GM21367 (cell line): ENCODE measurements around the gene TRPM5.

Experiments
- ATAC-seq: cut with Tn5 transposase; IDR thresholded peaks from one replicate; pipeline ENCODE4 v1.9.1; 2021; ENCODE audit not compliant: unreplicated experiment

Gene TRPM5

DNA sequence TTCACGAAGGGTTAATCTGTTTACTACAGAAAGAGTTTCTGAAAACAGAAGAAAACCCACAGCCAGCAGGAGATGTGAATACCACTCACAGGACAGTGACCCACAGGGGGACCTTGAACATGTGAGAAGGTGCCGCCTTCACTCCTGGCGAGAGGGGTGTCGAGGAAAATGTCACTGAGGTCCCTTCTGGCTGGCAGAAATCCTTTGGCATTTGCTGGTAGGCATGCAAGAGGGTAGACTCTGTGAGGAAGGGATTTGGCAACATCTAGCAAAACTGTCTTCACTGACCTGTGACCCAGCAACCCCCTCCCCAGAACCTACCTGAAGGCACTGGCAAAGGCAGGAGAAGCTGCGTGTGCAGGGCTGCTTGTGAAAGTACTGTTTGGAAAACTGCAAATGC is 9.1 kb upstream of the TRPM5 start:
- no peak for ATAC-seq

DNA sequence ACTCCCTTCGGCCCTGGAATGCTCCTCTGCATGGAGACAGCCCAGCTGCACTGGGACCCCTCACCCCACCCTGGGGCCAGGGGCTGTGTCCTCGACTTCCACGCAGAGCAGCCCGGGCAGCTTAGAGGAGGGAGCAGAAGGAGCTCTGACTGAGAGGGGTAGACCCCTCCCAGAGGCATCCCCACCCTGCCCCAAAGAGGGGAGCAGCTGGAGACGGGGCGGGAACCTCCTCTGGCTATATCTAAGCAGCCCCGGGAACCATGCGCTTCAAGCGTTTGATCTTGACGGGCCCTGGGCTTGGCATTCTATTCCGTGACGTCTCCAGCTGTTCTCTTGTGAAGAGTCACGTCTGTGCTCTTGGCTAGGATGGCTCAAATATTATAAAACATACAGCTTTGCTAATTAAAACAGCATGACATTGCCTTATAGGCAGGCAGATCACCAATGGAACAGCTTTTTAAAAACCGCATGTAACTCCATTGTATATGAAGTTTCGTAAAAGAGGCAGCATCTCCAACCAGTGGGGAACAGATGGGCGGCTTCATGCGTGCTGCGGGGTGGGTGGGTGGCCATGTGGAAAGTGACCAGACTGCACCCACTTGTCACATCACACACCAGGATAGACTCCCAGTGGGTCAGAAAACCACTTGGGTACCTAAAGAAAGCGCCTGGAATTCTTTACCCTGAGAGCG is 8.2 kb upstream of the TRPM5 start:
- ATAC-seq, result no peak

DNA sequence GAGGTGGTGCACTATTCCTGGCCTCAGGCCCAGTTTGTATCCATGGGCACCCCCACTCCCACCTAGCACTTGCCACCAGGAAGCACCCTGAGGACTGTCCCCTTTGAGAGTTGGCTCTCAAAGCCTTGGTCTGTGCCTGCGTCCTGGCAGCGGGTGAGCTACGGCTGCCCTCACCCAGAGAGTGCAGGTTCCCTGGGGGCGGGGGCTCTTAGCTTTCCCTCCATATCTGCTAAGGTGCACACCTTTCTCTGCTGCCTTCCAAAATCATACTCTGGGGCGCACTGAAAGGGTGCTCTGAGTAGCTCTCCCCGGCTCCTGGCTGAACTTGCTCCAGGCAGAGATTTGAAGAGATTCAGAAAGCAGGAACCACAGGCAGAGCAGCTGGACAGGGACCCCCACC is 7.6 kb upstream of the TRPM5 start:
- ATAC-seq, result no peak

DNA sequence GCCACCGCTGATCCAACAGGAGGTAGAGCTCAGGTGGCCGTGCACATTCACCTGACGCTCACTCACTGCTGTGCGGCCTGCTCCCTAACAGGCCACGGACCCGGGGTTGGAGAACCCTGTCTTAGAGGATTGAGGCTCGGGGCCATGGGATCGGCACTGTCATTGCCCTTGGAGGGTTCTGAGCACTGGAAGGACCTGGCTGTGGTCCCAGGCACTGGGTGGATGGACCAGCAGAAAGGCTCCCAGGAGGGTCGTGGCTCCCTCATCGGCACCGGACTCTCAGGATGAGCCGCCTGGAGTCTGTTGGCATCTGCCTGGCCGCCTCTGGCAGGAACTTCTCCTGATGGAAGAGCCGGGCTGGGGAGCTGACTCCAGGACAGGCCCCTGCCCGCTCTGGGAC is 7.0 kb upstream of the TRPM5 start:
- ATAC-seq, result no peak

DNA sequence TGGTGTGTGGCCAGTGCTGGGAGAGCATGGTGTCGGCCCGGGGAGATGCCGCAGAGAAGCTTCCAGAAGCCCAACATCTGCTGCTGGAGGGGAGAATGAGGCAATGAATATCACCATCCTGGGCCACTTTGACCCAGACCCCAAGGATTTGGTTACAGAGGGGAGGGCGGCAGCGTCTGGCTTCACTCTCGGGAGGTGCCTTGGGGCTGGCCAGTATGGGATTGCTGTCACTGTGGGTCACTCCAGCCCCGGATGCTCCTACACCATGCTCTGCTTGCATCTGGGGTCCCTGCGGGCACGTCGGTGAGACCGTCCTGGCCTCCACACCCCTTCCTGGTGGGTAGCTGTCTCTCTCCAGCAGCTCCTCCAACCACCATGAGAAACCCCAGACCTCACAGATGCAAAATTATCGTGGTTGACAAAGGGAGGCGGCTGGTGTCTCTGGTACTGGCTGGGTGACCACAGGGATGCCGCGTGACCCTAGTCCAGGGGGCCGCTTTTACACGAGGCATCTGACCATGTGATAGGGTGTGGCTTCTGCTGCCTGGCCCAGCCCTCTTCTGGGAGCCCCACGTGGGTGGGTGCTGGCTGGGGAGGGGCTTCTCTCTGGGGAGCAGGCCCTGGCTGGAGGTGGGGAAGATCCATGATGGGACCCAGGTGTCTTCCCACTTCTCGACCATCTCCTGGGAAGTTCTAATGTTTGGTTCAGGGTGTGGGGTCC is 6.2 kb upstream of the TRPM5 start:
- no peak for ATAC-seq

DNA sequence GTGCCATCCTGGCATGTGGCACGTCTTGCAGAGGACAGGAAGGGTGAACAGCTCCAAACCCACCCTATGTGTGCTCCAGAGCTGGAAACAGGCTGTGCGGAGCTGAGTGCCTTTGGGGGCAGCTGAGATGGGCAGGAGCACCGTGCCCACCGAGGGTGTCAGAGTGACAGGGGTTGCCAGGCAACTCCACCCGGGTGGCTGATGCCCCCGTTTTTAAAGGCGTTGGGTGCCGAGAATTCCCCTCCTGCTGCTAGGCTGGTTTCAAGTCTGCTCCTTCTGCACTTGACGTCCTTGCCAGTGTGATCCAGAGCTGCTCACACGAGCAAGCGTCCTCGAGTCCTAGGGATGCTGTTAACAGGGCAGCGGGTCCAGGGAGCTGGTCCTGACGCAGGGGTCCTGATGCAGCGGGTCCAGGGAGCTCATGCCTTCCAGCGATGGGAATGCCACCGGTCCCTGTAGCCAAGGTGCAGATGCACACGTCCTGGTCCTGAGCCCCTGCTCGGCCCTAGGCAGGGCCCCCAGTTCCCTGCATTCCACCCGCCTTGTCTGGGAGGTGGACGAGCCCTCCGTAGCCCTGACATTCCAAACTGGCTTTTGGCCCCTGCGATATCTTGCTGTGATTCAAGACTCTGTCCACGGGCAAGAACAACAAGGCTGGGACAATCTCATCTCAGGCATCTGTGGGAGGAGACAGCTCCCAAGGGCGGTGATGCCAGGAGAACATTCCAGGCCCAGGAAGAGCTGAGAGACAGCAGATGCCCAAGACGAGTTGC is 5.4 kb upstream of the TRPM5 start:
- no peak for ATAC-seq

DNA sequence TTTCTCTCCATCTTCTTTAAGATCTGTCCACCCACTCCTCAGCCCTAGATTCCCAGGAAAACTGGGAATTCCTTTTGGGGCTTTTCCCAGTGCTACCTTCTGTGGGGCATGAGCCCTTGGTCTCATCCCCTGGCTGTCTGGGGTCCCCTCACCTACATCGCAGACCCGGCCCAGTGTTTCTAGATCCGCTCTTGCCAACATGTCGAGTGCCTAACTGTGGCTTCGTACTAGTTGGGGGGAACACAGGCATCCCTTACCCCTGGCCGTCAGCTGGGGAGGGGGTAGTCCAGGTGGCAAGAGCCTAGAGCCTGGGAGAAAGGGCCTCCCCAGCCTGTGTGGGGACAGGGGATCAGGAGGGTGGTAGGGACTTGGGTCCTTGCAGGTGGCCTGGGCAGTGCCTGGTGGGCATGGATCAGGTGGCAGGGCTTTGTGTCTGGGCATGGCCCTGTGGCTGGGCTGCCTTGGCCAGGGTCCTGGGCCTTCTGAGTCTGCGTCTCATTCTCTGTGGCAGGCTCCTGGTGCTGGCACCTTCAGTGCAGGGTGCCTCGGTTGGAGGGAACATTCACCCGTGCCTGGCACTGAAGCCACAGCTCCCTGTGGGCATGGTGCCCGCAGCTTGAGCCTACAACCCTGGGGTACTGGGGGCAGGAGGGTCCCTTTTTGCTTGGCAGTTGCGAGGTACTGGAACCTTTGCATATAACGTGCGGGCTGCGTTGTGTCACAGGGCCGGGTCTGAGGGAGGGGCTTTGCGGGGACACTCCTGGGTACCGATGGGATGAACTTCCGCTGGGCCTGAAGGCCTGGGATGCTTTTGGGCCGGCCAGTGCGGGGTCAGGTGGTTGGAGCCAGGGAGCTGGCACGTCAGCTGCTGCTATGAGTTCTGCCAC is 4.6 kb upstream of the TRPM5 start:
- no peak for ATAC-seq

DNA sequence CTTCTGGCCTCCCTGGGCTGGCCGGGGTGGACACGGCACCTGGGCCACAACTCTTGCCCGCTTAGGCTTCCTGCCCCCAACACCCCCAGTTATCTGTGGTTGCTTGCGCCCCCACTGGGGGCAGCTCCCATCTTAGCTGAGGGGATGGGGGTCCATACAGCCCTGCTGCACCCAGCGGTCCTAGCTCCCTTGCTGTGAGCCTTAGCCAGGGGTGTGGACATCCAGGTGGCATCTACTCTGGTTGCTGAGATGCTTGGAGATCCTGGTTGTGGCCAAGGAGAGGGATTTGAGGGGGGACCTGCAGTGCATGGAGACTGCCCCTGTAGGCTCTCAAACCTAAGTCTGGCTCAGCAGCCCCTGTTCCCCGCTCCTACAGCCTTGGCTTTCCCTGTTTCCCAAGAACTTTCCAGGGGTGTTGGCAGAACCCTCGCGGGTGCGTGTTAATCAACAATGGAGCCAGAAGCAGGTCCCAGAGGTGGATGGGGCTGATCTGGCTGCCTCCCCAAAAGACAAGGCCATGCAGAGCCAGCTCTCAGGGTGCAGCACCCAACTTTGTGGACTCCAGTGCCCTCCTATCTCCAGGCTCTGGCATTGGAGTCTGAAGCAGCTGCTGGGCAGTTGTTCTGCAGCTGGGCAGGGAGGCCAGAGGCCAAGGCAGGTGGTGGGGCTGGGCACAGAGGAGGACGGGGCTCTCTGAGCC is 3.8 kb upstream of the TRPM5 start:
- no peak for ATAC-seq

DNA sequence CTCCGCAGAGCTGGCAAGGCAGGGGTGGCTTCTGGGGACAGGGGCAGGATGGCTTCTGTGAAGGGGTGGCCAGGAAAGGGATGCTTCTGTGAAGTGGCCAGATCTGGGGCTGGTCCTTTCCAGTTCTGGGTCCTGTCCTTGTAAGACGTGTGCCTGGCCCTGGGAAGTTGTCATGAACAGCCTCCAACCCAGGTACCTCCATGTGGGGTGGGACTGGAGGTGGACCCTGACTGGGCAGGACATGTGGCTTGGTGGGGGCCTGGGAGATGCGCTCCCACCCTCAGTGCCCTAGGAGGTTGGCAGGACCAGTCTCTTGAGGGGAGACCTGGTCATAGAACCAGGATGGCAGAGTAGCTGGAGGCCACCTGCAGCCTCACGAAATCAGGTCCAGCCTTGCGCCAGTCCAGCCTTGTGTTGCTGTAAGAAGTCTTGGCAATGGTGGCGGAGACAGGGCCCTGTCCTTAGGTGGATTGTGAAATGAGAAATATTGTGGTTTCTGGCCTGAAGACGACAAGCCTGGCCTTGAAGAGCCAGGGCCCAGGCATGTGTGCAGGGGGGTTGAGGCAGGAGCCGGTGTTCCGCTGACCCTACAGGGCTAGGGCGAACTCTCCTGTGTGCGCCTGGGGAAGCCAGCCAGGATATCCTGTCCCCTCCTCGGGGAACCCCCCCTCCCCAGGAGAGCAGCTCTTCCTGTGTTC is 3.1 kb upstream of the TRPM5 start:
- ATAC-seq, result no peak

DNA sequence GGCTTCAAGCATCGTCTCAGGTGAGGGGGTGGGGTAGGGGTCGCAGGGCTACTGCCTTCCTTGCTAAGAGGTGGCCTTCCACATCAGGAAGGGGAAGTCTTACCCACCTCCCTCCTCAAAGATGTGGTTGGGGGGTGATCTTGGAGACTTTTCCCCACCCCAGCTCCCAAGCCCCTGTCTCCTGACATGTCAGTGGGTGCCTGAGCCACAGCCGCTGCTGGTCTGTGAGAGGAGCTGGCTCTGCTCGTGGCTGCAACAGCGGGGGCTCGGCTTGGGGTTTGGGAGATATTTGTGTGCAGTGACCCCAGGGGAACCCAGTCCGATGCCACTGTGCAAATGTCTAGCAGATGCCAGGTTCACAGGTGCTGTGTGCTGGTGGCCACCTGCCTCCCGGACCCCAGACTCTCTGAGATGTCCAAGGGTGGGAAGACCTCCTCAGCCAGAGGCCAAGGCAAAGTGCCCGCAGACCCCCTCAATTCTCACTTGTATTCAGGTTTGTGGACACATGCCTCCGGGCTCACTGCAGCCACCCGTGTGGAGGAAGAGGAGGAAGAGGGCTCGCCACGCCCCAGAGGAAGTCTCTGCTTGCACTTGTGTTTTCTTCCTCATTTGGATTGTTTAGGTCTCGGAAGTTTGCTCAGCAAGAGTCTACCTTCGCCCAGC is 2.4 kb upstream of the TRPM5 start:
- ATAC-seq, result no peak

DNA sequence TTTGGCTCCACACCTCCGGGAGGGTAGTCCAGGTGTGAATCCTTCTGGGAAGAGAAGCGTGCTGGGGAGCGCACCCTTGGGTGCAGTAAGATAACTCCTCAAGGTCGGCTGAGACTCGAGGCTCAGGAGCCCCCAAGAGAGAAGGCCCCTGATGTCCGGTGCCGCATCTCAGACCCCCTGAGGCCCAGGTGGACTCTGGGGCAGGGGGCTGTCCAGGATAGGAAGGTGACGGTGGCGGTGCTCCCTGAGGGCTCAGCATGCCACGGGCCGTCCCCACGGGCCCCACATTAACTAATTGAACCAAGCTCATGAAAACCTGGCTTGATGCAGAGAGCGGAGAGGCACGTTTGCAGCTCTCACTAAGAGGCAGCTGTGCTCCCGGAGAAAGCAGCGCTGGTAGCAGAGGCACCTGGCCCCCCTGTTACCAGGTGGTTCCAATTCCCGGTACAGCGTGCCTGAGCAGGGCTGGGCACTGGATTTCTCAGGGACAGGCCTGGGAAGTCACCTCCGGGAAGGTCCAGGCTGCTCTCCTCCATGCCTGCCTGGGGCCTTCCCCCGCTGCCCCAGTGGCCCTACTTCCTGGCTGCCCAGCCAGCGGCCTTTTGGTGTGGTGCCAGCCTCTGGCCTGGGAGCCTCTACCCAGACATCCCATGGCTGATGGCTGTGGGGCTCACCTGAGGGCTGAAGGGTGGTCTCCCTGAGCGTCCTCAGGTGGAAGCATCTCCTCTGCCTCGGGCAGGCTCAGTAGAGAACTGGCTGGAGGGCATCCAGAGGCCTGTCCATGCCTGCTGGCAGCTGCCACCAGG is 1.6 kb upstream of the TRPM5 start:
- no peak for ATAC-seq

DNA sequence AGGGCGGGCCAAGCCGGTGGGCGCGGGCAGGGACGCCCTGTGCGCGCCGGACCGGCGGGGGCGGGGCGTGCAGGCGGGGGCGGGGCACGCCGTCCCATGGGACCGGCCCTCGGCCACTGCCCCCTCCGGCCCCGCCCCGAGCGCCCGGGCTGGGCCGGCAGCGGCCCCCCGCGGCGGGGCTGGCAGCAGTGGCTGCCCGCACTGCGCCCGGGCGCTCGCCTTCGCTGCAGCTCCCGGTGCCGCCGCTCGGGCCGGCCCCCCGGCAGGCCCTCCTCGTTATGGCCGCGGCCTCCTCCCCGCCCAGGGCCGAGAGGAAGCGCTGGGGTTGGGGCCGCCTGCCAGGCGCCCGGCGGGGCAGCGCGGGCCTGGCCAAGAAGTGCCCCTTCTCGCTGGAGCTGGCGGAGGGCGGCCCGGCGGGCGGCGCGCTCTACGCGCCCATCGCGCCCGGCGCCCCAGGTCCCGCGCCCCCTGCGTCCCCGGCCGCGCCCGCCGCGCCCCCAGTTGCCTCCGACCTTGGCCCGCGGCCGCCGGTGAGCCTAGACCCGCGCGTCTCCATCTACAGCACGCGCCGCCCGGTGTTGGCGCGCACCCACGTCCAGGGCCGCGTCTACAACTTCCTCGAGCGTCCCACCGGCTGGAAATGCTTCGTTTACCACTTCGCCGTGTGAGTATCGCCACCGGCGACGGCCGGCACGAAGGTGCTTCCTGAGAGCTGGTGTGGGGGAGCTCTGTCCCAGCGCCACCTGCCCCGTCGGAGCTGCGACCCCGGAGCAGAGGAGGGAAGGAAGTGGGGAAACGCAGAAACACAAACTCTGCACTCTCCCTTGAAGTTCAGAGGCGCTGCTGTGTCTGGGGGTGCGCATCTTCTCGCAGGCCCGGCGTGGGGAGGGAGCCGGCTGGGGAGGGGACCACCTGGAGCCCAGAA is 769 bp upstream of the TRPM5 start, which contains the start of gene KCNQ1:
Gene KCNQ1, plus strand, starts transcription at position 188 of the 925 bp plus-strand sequence. Its CDS starts 91 bp downstream, at position 279.
- no peak for ATAC-seq

DNA sequence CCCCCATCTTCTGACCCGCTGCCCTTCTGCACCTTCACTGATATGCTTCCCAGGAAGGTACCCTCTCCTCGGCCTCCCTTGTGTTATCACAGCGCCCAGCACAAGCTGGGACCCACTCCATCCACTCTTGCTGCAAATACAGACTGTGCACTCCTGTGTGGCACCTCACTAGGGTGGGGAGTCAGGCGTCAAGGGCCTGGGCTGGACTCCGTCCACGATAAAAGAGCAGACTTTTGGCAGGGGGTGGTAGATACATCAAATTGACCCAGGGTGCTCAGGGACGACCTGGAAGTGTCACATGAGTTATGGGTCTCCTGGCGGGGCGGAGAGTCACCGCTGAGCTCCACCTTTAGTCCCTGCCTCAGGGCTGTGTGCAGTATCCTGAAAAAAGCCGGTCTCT is 908 bp downstream of the TRPM5 start:
- ATAC-seq, result no peak

DNA sequence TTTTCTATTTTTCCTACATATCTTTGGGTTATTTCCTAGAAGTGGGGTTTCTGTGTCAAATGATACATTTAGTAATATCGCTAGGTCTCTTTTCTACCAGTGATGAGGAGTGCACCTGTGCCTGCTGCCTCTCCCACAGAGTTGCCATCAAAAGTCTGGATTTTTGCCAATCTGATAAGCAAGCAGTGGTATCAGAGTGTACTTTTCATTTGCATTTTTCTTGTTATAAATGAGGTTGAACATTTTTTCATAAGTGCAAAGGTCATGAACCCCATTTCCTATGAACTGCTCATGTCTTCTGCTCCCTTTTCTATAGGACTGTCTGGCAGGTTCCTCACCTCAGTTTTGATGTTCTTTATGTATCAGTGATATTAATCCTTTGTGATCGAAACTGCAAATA is 1.7 kb downstream of the TRPM5 start:
- no peak for ATAC-seq

DNA sequence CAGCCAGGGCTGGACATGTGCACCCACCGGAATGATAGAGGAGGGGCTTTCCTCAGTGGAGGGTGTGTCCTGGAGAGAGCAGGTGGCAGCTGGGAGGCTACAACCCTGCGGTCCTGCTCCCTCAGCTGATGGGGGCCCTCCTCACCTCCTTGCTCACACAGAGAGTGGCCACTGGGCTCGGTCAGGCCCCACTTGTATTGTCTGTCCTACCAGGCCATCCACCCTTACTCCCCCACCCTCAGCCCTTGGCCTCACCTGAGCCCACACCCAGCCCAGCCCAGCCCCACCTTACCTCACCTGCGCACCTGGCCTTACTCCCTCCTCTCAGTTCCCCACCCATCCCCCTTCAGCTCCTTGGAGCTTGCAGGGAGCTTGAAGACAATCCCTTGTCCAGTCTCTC is 3.1 kb downstream of the TRPM5 start:
- no peak for ATAC-seq

DNA sequence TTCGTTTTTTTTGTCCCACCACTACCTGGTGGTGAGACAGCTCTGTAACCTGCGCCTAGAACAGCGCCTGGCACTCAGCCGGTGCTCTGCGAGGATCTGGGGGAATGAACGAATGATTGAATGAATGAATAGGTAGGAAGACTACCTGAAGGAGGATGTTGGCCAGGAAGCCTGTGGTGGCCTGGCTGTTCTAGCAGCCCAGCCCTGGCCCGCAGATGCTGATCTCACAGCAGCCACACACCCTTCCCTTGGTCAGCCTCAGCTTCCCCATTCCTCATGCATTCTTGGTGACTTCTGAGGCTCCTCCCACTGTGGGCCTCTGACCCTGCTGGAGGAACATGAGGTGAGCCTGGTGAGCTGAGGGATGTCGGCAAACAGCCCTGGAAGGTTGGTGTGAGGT is 3.7 kb downstream of the TRPM5 start:
- no peak for ATAC-seq

DNA sequence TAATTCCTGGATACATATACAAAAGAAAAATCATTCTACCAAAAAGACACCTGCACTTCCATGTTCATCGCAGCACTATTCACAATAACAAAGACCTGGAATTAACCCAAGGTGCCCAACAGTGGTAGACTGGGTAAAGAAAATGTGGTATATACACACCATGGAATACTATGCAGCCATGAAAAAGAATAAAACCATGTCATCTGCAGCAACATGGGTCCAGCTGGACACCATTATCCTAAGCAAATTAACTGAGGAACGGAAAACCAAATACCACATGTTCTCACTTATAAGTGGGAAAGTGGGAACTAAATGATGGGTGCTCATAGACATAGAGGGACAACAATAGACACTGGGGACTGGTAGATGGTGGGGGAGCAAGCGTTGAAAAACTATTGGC is 4.5 kb downstream of the TRPM5 start:
- no peak for ATAC-seq
